H1 (cell line): ENCODE data around the gene IQSEC3. TPM values are rescaled to one million over a fixed set of nuclear protein-coding genes. Genes with fewer than 3 reads are reported as not detected.

Experiments
- CTCF ChIA-PET: fragments of 300-600 bp; sonication (Branson Sonifier 250); formaldehyde crosslinking; loops from one replicate; lab custom pipeline; 2021; ENCODE audit not compliant: partially characterized antibody; lab: Charles Lee
- POLR2A ChIA-PET: fragments of 300-600 bp; sonication (Branson Sonifier 250); formaldehyde crosslinking; loops from one replicate; lab custom pipeline; 2021; ENCODE audit warnings: inconsistent platforms; ENCODE audit not compliant: partially characterized antibody; lab: Charles Lee
- DNase-seq, 2 experiments: peaks; one replicate each; pipeline versions ENCODE4 v3.0.0 to v3.0.0-alpha.2; 2010 to 2022; ENCODE audit warnings: low spot score in 2 of 2, low read depth in 1 of 2, mixed read lengths in 1 of 2
- FAIRE-seq: peaks from 2 replicates; lab custom pipeline; 2011; peaks lifted over from hg19 to GRCh38; lab: Jason Lieb, UNC
- H2AFZ ChIP-seq: 2 replicates; pipeline ENCODE4 v1.8.1; 2012; ENCODE audit warnings: low read length, inconsistent platforms
- H2AK5ac ChIP-seq: 2 replicates; pipeline ENCODE4 v1.6.1; 2013; ENCODE audit warnings: low read depth, low read length
- H2BK120ac ChIP-seq: replicated peaks from 2 replicates; pipeline ENCODE3; 2013; ENCODE audit warnings: low read depth, low read length, inconsistent platforms
- H2BK12ac ChIP-seq: 2 replicates; pipeline ENCODE4 v1.6.1; 2013; ENCODE audit warnings: low read depth, low read length
- H2BK15ac ChIP-seq: 2 replicates; pipeline ENCODE4 v1.6.1; 2013; ENCODE audit warnings: low read length
- H2BK20ac ChIP-seq: 2 replicates; pipeline ENCODE4 v1.6.1; 2013; ENCODE audit warnings: low read length
- H2BK5ac ChIP-seq: 2 replicates; pipeline ENCODE4 v1.6.1; 2013; ENCODE audit warnings: low read depth, low read length
- H3K14ac ChIP-seq: 2 replicates; pipeline ENCODE4 v1.6.1; 2013; ENCODE audit warnings: inconsistent platforms; ENCODE audit not compliant: insufficient read length
- H3K18ac ChIP-seq: 2 replicates; pipeline ENCODE4 v1.6.1; 2013; ENCODE audit warnings: low read length; ENCODE audit errors: extremely low read depth
- H3K23ac ChIP-seq: 2 replicates; pipeline ENCODE4 v1.6.1; 2013; ENCODE audit warnings: inconsistent platforms; ENCODE audit not compliant: insufficient read length
- H3K23me2 ChIP-seq: 2 replicates; pipeline ENCODE4 v1.6.1; 2013; ENCODE audit warnings: low read depth, low read length
- H3K27ac ChIP-seq: 2 replicates; pipeline ENCODE4 v1.6.1; 2011; ENCODE audit warnings: low read depth, low read length, inconsistent platforms
- H3K27me3 ChIP-seq, 4 experiments: replicated peaks in 1 of 4; 1 replicate in 1 of 4; 2 replicates in 3 of 4; pipeline versions ENCODE4 v1.6.1 to v1.8.1; 2011 to 2013; ENCODE audit warnings: low read length in 3 of 4, mild to moderate bottlenecking in 3 of 4, inconsistent platforms in 2 of 4, mixed read lengths in 2 of 4, moderate library complexity in 1 of 4; ENCODE audit not compliant: control insufficient read depth in 3 of 4, insufficient read depth in 3 of 4; ENCODE audit errors: extremely low read depth in 1 of 4
- H3K36me3 ChIP-seq, 4 experiments: 2 replicates each; pipeline versions ENCODE4 v1.6.1 to v1.8.1; 2011 to 2013; ENCODE audit warnings: mild to moderate bottlenecking in 4 of 4, low read length in 3 of 4, moderate library complexity in 2 of 4, control low read depth in 1 of 4, inconsistent platforms in 1 of 4; ENCODE audit not compliant: insufficient read depth in 4 of 4, control insufficient read depth in 2 of 4
- H3K4ac ChIP-seq: replicated peaks from 2 replicates; pipeline ENCODE3; 2013; ENCODE audit warnings: low read length, low read depth, mixed read lengths, inconsistent platforms; ENCODE audit not compliant: insufficient read length
- H3K4me1 ChIP-seq, 4 experiments: replicated peaks in 1 of 4; 1 replicate in 1 of 4; 2 replicates in 3 of 4; pipeline versions ENCODE4 v1.6.1 to v1.8.1; 2011 to 2013; ENCODE audit warnings: low read length in 3 of 4, inconsistent platforms in 2 of 4, mixed read lengths in 1 of 4; ENCODE audit not compliant: insufficient read depth in 4 of 4, control insufficient read depth in 3 of 4
- H3K4me2 ChIP-seq, 2 experiments: 2 replicates each; pipeline versions ENCODE4 v1.6.1 to v1.8.1; 2011 to 2013; ENCODE audit warnings: low read depth in 2 of 2, low read length in 2 of 2, control low read depth in 1 of 2, inconsistent platforms in 1 of 2, mild to moderate bottlenecking in 1 of 2; ENCODE audit not compliant: insufficient read depth in 1 of 2
- H3K4me3 ChIP-seq, 4 experiments: fragments of 200-600, 300-600 bp in 1 of 4; sonication (generic), shearing (Covaris generic), sonication (Bioruptor Twin) in 1 of 4; 2 replicates each; pipeline versions ENCODE4 v1.5.1 to v1.8.1; 2011 to 2016; ENCODE audit warnings: low read length in 4 of 4, low read depth in 3 of 4, control low read depth in 2 of 4, inconsistent platforms in 2 of 4, mild to moderate bottlenecking in 2 of 4, mixed read lengths in 1 of 4, moderate library complexity in 1 of 4; ENCODE audit not compliant: insufficient read depth in 2 of 4; ENCODE audit errors: extremely low read depth in 1 of 4
- H3K56ac ChIP-seq: replicated peaks from 2 replicates; pipeline ENCODE3; 2013; ENCODE audit warnings: low read depth, mild to moderate bottlenecking, mixed read lengths, low read length, inconsistent platforms; ENCODE audit not compliant: insufficient read length
- H3K79me1 ChIP-seq: 2 replicates; pipeline ENCODE4 v1.6.1; 2013; ENCODE audit warnings: low read depth, low read length, control low read depth
- H3K79me2 ChIP-seq, 2 experiments: 2 replicates each; pipeline versions ENCODE4 v1.6.1 to v1.8.1; 2012 to 2013; ENCODE audit warnings: low read length in 2 of 2, mild to moderate bottlenecking in 2 of 2, inconsistent platforms in 1 of 2; ENCODE audit not compliant: insufficient read depth in 2 of 2, control insufficient read depth in 1 of 2
- H3K9ac ChIP-seq, 4 experiments: replicated peaks in 1 of 4; 1 replicate in 1 of 4; 2 replicates in 3 of 4; pipeline versions ENCODE4 v1.6.1 to v1.8.1; 2011 to 2013; ENCODE audit warnings: low read depth in 3 of 4, low read length in 3 of 4, control low read depth in 2 of 4, mild to moderate bottlenecking in 2 of 4, moderate library complexity in 2 of 4, inconsistent platforms in 1 of 4; ENCODE audit errors: extremely low read depth in 1 of 4
- H3K9me3 ChIP-seq, 2 experiments: 2 replicates each; pipeline versions ENCODE4 v1.6.1 to v1.8.1; 2012 to 2013; ENCODE audit warnings: mild to moderate bottlenecking in 2 of 2, moderate library complexity in 2 of 2, control low read depth in 1 of 2, inconsistent platforms in 1 of 2, low read depth in 1 of 2, low read length in 1 of 2, mixed read lengths in 1 of 2; ENCODE audit not compliant: insufficient read depth in 2 of 2
- H4K20me1 ChIP-seq, 2 experiments: replicated peaks in 1 of 2; 2 replicates each; pipeline versions ENCODE3 to v1.8.1; 2011 to 2013; ENCODE audit warnings: inconsistent platforms in 2 of 2, low read length in 2 of 2, mild to moderate bottlenecking in 1 of 2; ENCODE audit not compliant: insufficient read depth in 2 of 2, control insufficient read depth in 1 of 2
- H4K5ac ChIP-seq: 2 replicates; pipeline ENCODE4 v1.6.1; 2013; ENCODE audit warnings: low read length, low read depth, mixed read lengths, inconsistent platforms; ENCODE audit not compliant: insufficient read length
- H4K8ac ChIP-seq: 2 replicates; pipeline ENCODE4 v1.8.0; 2013; ENCODE audit warnings: mild to moderate bottlenecking, moderate library complexity, low read length, inconsistent platforms; ENCODE audit not compliant: insufficient read depth; ENCODE audit errors: extremely low read depth
- H4K91ac ChIP-seq: replicated peaks from 2 replicates; pipeline ENCODE3; 2013; ENCODE audit warnings: low read length, mixed read lengths, inconsistent platforms; ENCODE audit not compliant: insufficient read length
- BRCA1 ChIP-seq: IDR thresholded peaks from 2 replicates; pipeline ENCODE4 v1.6.1; 2012; ENCODE audit warnings: low read depth, low read length, improper control_type of control experiment
- CBX5 ChIP-seq: fragments of 300-800, 300-1000 bp; sonication (generic); IDR thresholded peaks from 2 replicates; pipeline ENCODE4 v1.7.1; 2016; ENCODE audit warnings: antibody characterized with exemption, low read length, low read depth
- EZH2 ChIP-seq: fragments of 200-600 bp; sonication (generic); IDR thresholded peaks from 2 replicates; pipeline ENCODE4 v1.7.1; 2012; ENCODE audit warnings: low read depth, mild to moderate bottlenecking, moderate library complexity, low read length, inconsistent platforms; ENCODE audit not compliant: severe bottlenecking
- FOSL1 ChIP-seq: IDR thresholded peaks from 2 replicates; pipeline ENCODE4 v1.6.1; 2011; ENCODE audit warnings: mild to moderate bottlenecking, low read depth, low read length, moderate library complexity; ENCODE audit not compliant: insufficient read depth
- JUN ChIP-seq: IDR thresholded peaks from 2 replicates; pipeline ENCODE4 v1.6.1; 2011; ENCODE audit warnings: low read depth, mild to moderate bottlenecking, improper control_type of control experiment, low read length
- KDM1A ChIP-seq: fragments of 200-600, 300-600 bp; sonication (generic); IDR thresholded peaks from 2 replicates; pipeline ENCODE4 v1.7.1; 2016; ENCODE audit warnings: mild to moderate bottlenecking, low read length, borderline replicate concordance
- MAFK ChIP-seq: IDR thresholded peaks from 2 replicates; pipeline ENCODE4 v1.6.1; 2012; ENCODE audit warnings: low read depth, mild to moderate bottlenecking, improper control_type of control experiment, low read length
- NANOG ChIP-seq: IDR thresholded peaks from 2 replicates; pipeline ENCODE4 v1.6.1; 2011; ENCODE audit warnings: low read length, low read depth, mild to moderate bottlenecking, inconsistent platforms; ENCODE audit not compliant: insufficient read depth, poor library complexity, severe bottlenecking
- PHF8 ChIP-seq: fragments of 200-600 bp; sonication (generic); conservative IDR thresholded peaks from 2 replicates; pipeline ENCODE4 v1.7.1; 2012; ENCODE audit warnings: low read depth, mild to moderate bottlenecking, inconsistent platforms, low read length, moderate library complexity
- SIRT6 ChIP-seq: IDR thresholded peaks from one replicate; pipeline ENCODE4 v1.7.1; 2012; ENCODE audit warnings: low read length, inconsistent platforms
- SP2 ChIP-seq: IDR thresholded peaks from 2 replicates; pipeline ENCODE4 v1.6.1; 2012; ENCODE audit warnings: mild to moderate bottlenecking, low read length, inconsistent platforms
- TAF7 ChIP-seq: optimal IDR thresholded peaks from 2 replicates; pipeline ENCODE3; 2011; ENCODE audit warnings: low read depth, mild to moderate bottlenecking, inconsistent platforms, low read length, moderate library complexity, borderline replicate concordance
- WGBS, 2 experiments: shearing (Covaris generic) in 1 of 2; methylation state at CpG; one replicate each; pipeline versions ENCODE4 v1.1.6 to v1.1.7; 2013 to 2015; ENCODE audit warnings: low lambda C conversion rate in 2 of 2, mixed read lengths in 2 of 2, inconsistent platforms in 1 of 2, low coverage in 1 of 2, missing lambda C conversion rate in 1 of 2; ENCODE audit not compliant: insufficient replicate concordance in 2 of 2, insufficient coverage in 1 of 2, insufficient read length in 1 of 2; ENCODE audit errors: extremely low coverage in 1 of 2, missing lambda C conversion rate in 1 of 2; 5-methylcytosine and 5-hydroxymethylcytosine counted together
- polyA plus RNA-seq, 7 experiments: library from polyadenylated mRNA; depleted of rRNA in 3 of 7; stranded (reverse) in 5 of 7; unstranded in 2 of 7; fragments of >200 nt in 5 of 7; fragments of 200-250 nt in 2 of 7; gene quantifications; 1 replicate in 5 of 7; 2 replicates in 1 of 7; 4 replicates in 1 of 7; pipeline versions ENCODE4 v1.2.1 to v1.2.3, GENCODE V29; 2011 to 2013; ENCODE audit warnings: missing spikeins in 2 of 7, mixed read lengths in 2 of 7
- total RNA-seq: library from RNA; stranded (reverse); fragmentation: NEBNext Ultra II Directional; extraction: Animal tissue kit (Norgen Biotek cat#: 25700); gene quantifications from 2 replicates; pipeline ENCODE4 v1.2.1, GENCODE V29; 2021
- TF ChIP-seq, protein P1 (sequence below): IDR thresholded peaks from 2 replicates; pipeline ENCODE4 v1.6.1; 2012; ENCODE audit warnings: inconsistent platforms
- TF ChIP-seq, protein P2 (sequence below): IDR thresholded peaks from 2 replicates; pipeline ENCODE4 v1.6.1; 2012; ENCODE audit warnings: inconsistent platforms

Gene IQSEC3
- total and polyA plus RNA-seq, 2 of the 8 experiments (the other 6 are each of a cell fraction or from before 2014, with no cell fraction given), result 1.2 to 3.1 TPM

DNA sequence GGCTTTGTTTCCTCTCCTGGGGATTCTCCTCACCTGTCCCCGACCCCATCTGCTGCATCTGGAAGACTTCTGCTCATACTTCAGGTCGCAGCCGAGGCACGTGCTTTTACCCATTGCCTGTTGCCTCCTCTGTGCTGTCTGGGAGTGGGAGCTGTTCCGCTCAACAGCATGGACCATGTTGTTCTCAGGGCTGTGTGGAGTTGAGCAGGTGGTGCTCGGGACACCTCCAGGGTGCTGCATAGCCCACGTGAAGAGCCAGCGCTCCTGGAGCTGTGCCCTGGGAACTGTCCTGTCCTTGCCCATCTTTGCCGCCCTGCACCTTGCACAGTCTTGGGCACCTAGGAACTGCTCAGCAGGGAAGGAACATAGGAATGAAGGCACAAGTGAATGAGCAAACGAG, 62.4 kb downstream of the IQSEC3 start:
- Histone ChIP-seq H3K79me2 (no peaks in the 10 kb centered on the region), H3K18ac (no peak overlapping the region), H3K14ac (no peak overlapping the region), H3K4me3 (no peak overlapping the region), H3K23ac (no peak overlapping the region), H3K9ac (no peak overlapping the region), H3K56ac (no peak overlapping the region), H3K36me3 (no peaks in the 10 kb centered on the region), H3K4ac (no peak overlapping the region), H4K91ac (no peak overlapping the region), H3K4me2 (no peak overlapping the region), H3K27ac (no peak overlapping the region), H2AFZ (no peak overlapping the region), H4K20me1 (no peaks in the 10 kb centered on the region), H3K79me1 (no peaks in the 10 kb centered on the region), H4K5ac (no peak overlapping the region), H4K8ac (no peak overlapping the region), H2AK5ac (no peak overlapping the region), H3K27me3 (0 out of 7 replicates have a peak, but pooled peaks cover 0 to 2% (median 0%) of the 10 kb centered on the region in 4 experiments), H2BK15ac (no peak overlapping the region), H3K4me1 (no peaks in the 10 kb centered on the region; a peak in 3 of 7 replicates), H2BK120ac (no peak overlapping the region), H2BK20ac (no peak overlapping the region), H3K23me2 (no peaks in the 10 kb centered on the region), H2BK12ac (peak overlapping the region; percentile 7; the same call in 1 of the 2 replicates), H3K9me3 (no peaks in the 10 kb centered on the region), H2BK5ac (no peak overlapping the region)
- ChIA-PET POLR2A (no interaction called here), CTCF (interaction anchor here (0.6 to 1.7 kb wide), 5 partner anchors 9 to 24 kb away, joined by 3 to 7 read pairs (median 4); no protein-coding TSS in a partner anchor)
- DNase-seq, result no peak
- whole genome bisulfite sequencing, 2 experiments, result 89% methylated on average over 9 of the region's 10 CpGs; no CpG with 5 or more reads in 1 of the 2 experiments
- no peak for FAIRE-seq
- TF ChIP-seq CBX5 (no peak), JUN (no peak), EZH2 (no peak), MAFK (no peak), KDM1A (no peak), TAF7 (no peak), PHF8 (no peak), SIRT6 (no peak), BRCA1 (no peak), SP2 (no peak), FOSL1 (no peak), NANOG (no peak)
- TF ChIP-seq, protein P1, sequence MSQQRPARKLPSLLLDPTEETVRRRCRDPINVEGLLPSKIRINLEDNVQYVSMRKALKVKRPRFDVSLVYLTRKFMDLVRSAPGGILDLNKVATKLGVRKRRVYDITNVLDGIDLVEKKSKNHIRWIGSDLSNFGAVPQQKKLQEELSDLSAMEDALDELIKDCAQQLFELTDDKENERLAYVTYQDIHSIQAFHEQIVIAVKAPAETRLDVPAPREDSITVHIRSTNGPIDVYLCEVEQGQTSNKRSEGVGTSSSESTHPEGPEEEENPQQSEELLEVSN, result no peak
- TF ChIP-seq, protein P2, sequence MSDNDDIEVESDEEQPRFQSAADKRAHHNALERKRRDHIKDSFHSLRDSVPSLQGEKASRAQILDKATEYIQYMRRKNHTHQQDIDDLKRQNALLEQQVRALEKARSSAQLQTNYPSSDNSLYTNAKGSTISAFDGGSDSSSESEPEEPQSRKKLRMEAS, result no peak
